IPS DF 4.7 (cell line): ENCODE data around the gene CDV3.

ENCODE experiments used
- DNase-seq: peaks from one replicate; pipeline ENCODE4 v3.0.0-alpha.2; 2013; ENCODE audit warnings: low spot score; ENCODE audit errors: extremely low read depth

Gene CDV3

DNA sequence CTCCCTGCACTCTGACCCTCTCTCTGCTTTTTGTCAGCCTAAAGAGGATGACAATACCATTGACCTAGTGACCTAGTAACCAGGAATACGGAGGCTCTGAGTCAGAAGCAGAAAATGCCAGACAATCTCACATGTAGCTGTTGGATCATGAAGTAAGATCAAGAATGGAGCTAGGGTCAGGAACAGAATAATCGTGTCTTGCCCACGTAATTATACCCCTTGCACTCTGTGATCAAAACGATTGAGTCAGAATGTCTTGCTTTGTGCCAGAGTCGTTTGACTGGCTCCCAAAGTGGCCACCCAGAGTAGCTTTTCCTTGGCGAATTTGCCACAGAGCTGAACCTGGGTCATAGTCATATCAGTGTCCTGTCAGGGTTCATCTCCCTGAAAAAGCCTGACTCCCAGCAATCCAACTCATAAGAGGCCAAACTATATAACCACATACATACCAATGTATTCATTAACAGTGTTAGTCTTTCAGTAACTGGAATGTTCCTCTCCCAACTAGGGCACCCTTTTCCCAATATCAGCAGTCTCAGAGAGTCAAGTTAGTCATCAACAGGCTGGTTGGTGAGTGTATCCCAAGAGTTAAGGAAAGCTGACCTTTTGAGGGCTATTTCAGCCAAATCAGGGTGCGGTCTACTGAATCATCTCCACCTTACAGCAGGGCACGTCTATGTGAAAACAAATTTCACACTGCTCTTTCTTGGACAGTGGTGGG is 5.0 kb upstream of the CDV3 start:
- no peak for DNase-seq

GRCh38 chr3:133570139-133570936 is 3.1 kb upstream of the CDV3 start:
- no peak for DNase-seq

GRCh38 chr3:133570937-133571320 is 2.6 kb upstream of the CDV3 start:
- DNase-seq: no peak

GRCh38 chr3:133572158-133573053 is 1.1 kb upstream of the CDV3 start:
- no peak for DNase-seq

- DNase-seq: peak; percentile 98
Observed at GRCh38 chr3:133573054-133573628, 345 bp upstream of the CDV3 start.

GRCh38 chr3:133574260-133574881 is 885 bp downstream of the CDV3 start:
- DNase-seq: no peak

DNA sequence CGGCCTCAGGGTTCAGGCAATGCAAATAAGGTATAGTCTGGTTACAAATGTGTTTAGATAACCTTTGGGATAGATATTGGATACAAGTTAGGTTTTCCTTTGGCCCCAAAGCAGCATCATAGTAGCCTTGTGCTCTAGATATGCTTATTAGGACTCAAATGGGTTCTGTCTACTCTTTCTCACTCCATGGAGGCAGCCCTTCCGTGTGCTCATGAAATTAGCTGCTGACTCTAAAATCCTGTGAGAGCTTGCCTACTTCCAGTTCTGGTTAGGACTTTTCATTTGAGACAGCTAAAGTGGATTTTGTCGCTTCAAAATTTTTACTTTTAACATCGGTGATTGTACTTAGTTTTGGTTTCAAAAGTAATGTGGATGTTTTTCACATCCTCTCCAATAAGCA is 1.6 kb downstream of the CDV3 start:
- DNase-seq: no peak

- no peak for DNase-seq
Observed at GRCh38 chr3:133576169-133576568, 2.7 kb downstream of the CDV3 start.

- DNase-seq: no peak
Observed at GRCh38 chr3:133578548-133579191, 5.2 kb downstream of the CDV3 start.

DNA sequence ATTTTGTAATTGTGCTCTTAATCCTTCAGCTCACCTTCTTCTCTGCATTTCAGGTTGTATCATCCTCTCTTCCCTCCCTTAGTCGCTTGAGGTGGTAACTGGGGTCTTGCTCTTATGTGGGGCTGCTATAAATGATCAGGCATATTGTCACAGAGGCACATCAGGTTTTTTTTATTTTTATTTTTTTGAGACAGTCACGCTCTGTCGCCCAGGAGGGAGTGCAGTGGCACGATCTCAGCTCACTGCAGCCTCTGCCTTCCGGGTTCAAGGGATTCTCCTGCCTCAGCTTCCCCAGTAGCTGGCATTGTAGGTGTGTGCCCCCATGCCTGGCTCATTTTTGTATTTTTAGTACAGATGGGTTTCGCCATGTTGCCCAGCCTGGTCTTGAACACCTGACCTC is 9.9 kb downstream of the CDV3 start:
- DNase-seq: no peak

GRCh38 chr3:133588035-133588434 is 14.5 kb downstream of the CDV3 start:
- DNase-seq: no peak

DNA sequence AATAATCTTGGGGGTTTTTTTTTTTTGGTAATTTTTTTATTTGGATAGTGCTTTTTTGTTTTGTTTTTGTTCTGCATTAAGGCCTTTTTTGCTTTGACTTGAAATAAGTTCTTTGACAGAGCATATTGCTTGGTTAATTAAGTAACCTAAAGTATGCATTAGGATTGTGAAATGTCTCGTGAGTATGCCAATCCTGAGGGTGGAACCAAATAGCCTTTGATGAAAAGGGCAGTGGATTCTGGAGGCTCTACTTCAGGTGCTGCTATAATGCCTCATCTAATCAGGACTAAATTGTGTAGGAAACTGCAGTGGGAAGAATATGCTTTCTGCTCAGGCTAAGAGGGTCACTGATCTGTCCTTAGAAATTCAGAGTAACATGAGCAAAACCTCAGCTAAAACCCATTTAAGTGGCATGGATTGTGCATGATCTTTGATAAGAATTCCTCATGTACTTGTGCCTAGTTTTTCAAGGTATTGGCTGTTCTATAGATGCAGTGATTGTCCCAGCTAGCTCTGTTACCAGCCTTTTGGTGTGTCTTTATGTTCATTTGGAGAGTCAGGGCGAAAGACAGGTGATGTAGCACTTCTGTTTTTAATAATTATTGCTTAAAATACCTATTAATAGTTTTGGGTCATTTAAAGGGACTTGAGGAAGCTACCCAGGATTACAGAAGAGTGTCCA is 15.4 kb downstream of the CDV3 start:
- no peak for DNase-seq

- DNase-seq: no peak
Observed at GRCh38 chr3:133589503-133589902, 16.0 kb downstream of the CDV3 start.

DNA sequence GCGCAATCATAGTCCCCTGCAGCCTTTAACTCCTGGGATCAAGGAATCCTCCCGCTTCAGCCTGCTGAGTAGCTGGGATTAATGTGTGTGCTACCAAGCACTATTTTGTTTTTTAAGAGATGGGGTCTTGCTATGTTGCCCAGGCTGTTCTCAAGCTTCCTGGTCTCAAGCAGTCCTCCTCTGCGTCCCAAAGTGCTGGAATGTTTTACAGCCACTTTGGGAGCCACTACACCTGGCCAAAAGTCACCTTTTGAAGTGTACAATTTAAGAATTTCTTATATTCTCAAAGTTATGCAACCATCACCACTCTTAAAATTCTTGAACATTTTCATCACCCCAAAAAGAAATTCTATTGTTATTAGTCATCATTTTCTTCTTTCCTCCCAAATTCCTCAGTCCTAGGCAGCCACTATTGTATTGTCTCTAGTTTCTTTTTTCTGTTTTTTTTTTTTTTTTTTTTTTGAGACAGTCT is 17.8 kb downstream of the CDV3 start:
- DNase-seq: no peak

- no peak for DNase-seq
Observed at GRCh38 chr3:133592843-133593242, 19.4 kb downstream of the CDV3 start.

DNA sequence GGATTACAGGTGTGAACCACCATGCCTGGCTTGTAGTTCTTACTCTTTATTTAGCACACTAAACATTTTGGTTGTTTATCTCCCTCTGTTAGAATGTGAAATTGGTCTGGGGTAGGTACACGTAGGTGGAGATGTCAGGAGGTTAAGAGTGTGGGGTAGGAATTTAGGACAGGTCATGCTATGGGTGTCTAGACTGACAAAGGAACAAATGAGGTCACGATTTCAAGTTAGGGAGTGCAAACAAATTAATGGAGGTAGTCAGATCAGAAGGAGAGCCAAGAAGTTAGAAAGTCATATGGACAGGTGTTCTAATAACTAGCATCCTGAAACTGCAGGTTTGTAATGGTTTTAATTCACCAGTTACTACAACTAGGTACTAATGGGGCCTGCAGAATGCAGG is 19.8 kb downstream of the CDV3 start:
- no peak for DNase-seq

GRCh38 chr3:133595341-133595740 is 21.9 kb downstream of the CDV3 start:
- DNase-seq: no peak

DNA sequence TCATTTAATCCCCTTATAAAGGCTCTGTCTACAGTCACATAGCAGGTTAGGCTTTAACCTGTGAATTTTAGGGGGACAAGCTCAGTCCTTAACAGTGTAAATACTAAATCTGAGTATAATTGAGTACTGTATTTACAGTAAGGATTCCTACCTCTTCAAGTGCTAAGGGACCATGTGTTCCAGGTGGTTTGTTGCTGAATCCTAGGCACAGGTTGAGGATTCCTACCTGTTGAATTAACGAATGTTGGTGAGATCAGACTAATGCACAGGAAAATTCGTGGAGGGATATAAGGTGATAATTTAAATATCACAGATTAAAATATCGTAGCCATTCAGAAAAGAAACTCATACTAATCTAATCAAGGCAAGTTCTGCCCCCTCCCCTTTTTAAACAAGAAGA is 24.9 kb downstream of the CDV3 start:
- DNase-seq: no peak

- no peak for DNase-seq
Observed at GRCh38 chr3:133599280-133599679, 25.8 kb downstream of the CDV3 start.

DNA sequence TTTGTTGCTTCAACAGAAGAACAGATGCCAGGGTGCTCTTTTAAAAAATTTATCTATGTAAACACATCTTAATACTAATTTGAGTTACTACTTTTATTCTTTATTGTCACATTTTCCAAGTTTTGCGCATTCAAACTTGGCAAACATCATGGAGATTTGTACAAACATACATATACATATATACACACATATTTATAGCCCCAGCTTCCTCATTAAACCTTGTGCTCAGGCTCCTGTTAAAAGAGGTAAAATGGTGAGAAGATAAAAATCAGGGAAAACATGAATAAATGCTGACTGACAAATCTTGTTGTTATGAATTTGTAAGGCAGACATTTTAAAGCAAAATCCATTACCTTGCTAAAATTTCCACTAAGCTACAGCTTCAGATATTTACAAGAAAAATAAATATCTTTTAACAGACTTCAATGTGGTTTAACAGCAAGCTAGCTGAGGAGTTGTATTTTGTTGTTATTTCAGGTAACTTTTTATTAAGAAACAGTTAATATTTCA is 27.1 kb downstream of the CDV3 start:
- no peak for DNase-seq
